Activated B cell treated with CpG ODN at 0.5 μM for 24 hours (primary cell): ENCODE data around the gene DPEP2. TPM values are rescaled to one million over a fixed set of nuclear protein-coding genes. Genes with fewer than 3 reads are reported as not detected.

Experiments
- ATAC-seq: fragments of 200-7000 bp; cut with Tn5 transposase; one replicate; pipeline ENCODE4 v1.10.0; 2021; ENCODE audit warnings: low read depth, mild to moderate bottlenecking, moderate library complexity
- CTCF ChIA-PET: fragments of 350-600 bp; sonication (Branson Sonifier 250); formaldehyde crosslinking; loops from one replicate; lab custom pipeline; 2021; ENCODE audit warnings: antibody characterized with exemption; lab: Charles Lee
- POLR2A ChIA-PET: fragments of 350-600 bp; sonication (Branson Sonifier 250); formaldehyde crosslinking; loops from one replicate; lab custom pipeline; 2021; ENCODE audit warnings: antibody characterized with exemption; lab: Charles Lee
- DNase-seq: peaks from one replicate; pipeline ENCODE4 v3.0.0; 2022
- H3K27ac Mint-ChIP-seq: one replicate; pipeline ENCODE4 v1.8.0; 2020; ENCODE audit warnings: mixed read lengths
- H3K27me3 Mint-ChIP-seq: one replicate; pipeline ENCODE4 v1.8.0; 2021; ENCODE audit warnings: mixed read lengths
- H3K36me3 Mint-ChIP-seq: one replicate; pipeline ENCODE4 v1.8.0; 2021; ENCODE audit warnings: low read depth, mixed read lengths
- H3K4me1 Mint-ChIP-seq: one replicate; pipeline ENCODE4 v1.8.0; 2021; ENCODE audit warnings: mixed read lengths
- H3K4me3 Mint-ChIP-seq: one replicate; pipeline ENCODE4 v1.8.0; 2020; ENCODE audit warnings: mild to moderate bottlenecking, mixed read lengths
- H3K9me3 Mint-ChIP-seq: one replicate; pipeline ENCODE4 v1.8.0; 2020; ENCODE audit warnings: mixed read lengths
- CTCF ChIP-seq: fragments of 200-600 bp; IDR thresholded peaks from one replicate; pipeline ENCODE4 v1.8.0; 2022; ENCODE audit warnings: antibody characterized with exemption, mild to moderate bottlenecking
- intact Hi-C: fragments of 100-400 bp; cut with micrococcal nuclease; formaldehyde crosslinking; loops from one replicate; pipeline ENCODE4 v1.15.1; 2024
- total RNA-seq: library from RNA; stranded (reverse); gene quantifications from 2 replicates; pipeline ENCODE4 v1.2.3, GENCODE V29; 2022

Gene DPEP2
- total RNA-seq, 1 donor from 2014 or later, result 13.8 TPM

- no peak for TF ChIP-seq CTCF
- no peak for DNase-seq
- ChIA-PET POLR2A (no interaction called here), CTCF (no interaction called here)
- Mint-ChIP-seq H3K4me3 (no peak overlapping the region), H3K27me3 (no peaks in the 10 kb centered on the region), H3K27ac (no peak overlapping the region), H3K9me3 (no peaks in the 10 kb centered on the region), H3K36me3 (peaks cover 25% of the 10 kb centered on the region), H3K4me1 (peaks cover 14% of the 10 kb centered on the region)
- intact Hi-C loops, result no loop called here
- ATAC-seq, result no peak
Measured at GRCh38 chr16:67962135-67962534, 37.1 kb downstream of the DPEP2 start.

GRCh38 chr16:67961551-67961957 lies 37.7 kb downstream of the DPEP2 start:
- no peak for ATAC-seq
- ChIA-PET CTCF (no interaction called here), POLR2A (no interaction called here)
- intact Hi-C loops, result no loop called here
- peaks cover 11% of the 10 kb centered on the region for H3K4me1 Mint-ChIP-seq
- H3K4me3 Mint-ChIP-seq, result no peak overlapping the region
- peaks cover 25% of the 10 kb centered on the region for H3K36me3 Mint-ChIP-seq
- no peaks in the 10 kb centered on the region for H3K27me3 Mint-ChIP-seq
- DNase-seq, result no peak
- TF ChIP-seq CTCF, result no peak
- H3K27ac Mint-ChIP-seq, result no peak overlapping the region
- no peaks in the 10 kb centered on the region for H3K9me3 Mint-ChIP-seq

GRCh38 chr16:67959536-67960329 lies 39.6 kb downstream of the DPEP2 start:
- H3K27me3 Mint-ChIP-seq, result no peaks in the 10 kb centered on the region
- intact Hi-C loops, result no loop called here
- peaks cover 30% of the 10 kb centered on the region for H3K36me3 Mint-ChIP-seq
- TF ChIP-seq CTCF, result no peak
- H3K4me3 Mint-ChIP-seq, result no peak overlapping the region
- ChIA-PET POLR2A (interaction anchor here (1.3 kb wide), 1 partner anchor 9 kb away, joined by 3 read pairs; no protein-coding TSS in a partner anchor), CTCF (interaction anchor here (0.5 kb wide), 1 partner anchor 76 kb away, joined by 3 read pairs; no protein-coding TSS in a partner anchor)
- no peak for ATAC-seq
- no peaks in the 10 kb centered on the region for H3K9me3 Mint-ChIP-seq
- DNase-seq, result no peak
- no peak overlapping the region for H3K27ac Mint-ChIP-seq
- no peaks in the 10 kb centered on the region for H3K4me1 Mint-ChIP-seq

GRCh38 chr16:67957622-67958021 lies 41.7 kb downstream of the DPEP2 start:
- CTCF ChIA-PET, result interaction anchor here (1.2 kb wide), 1 partner anchor 83 kb away, joined by 4 read pairs; no protein-coding TSS in a partner anchor
- TF ChIP-seq CTCF, result no peak

GRCh38 chr16:67954421-67955196 lies 44.7 kb downstream of the DPEP2 start:
- TF ChIP-seq CTCF, result no peak
- no peak for DNase-seq
- Mint-ChIP-seq H3K4me3 (no peak overlapping the region), H3K27ac (no peak overlapping the region), H3K27me3 (no peaks in the 10 kb centered on the region), H3K9me3 (no peaks in the 10 kb centered on the region), H3K4me1 (no peaks in the 10 kb centered on the region), H3K36me3 (peaks cover 29% of the 10 kb centered on the region)
- ChIA-PET POLR2A (interaction anchor here (0.5 kb wide), 1 partner anchor 272 kb away, joined by 6 read pairs; no protein-coding TSS in a partner anchor), CTCF (no interaction called here)
- intact Hi-C loops, result no loop called here
- ATAC-seq, result no peak

More at GRCh38 chr16:67957622-67958021, 41.7 kb downstream of the DPEP2 start:
- intact Hi-C loops, result no loop called here
- POLR2A ChIA-PET, result no interaction called here
- DNase-seq (no peak), ATAC-seq (no peak)
- no peaks in the 10 kb centered on the region for H3K27me3 Mint-ChIP-seq
- no peak overlapping the region for H3K4me3 Mint-ChIP-seq
- H3K36me3 Mint-ChIP-seq, result peaks cover 36% of the 10 kb centered on the region
- H3K4me1 Mint-ChIP-seq, result no peaks in the 10 kb centered on the region
- H3K27ac Mint-ChIP-seq, result no peak overlapping the region
- H3K9me3 Mint-ChIP-seq, result no peaks in the 10 kb centered on the region
